Activated CD4-positive, alpha-beta T cell treated with anti-CD3 and anti-CD28 coated beads, Interleukin-2, amount 50 U/mL, for 1 hour (primary cell): ENCODE measurements around the gene ZNF507.

ENCODE experiments used
- DNase-seq: peaks from one replicate; pipeline ENCODE4 v3.0.0-alpha.2; 2020

The ZNF507 gene

DNA sequence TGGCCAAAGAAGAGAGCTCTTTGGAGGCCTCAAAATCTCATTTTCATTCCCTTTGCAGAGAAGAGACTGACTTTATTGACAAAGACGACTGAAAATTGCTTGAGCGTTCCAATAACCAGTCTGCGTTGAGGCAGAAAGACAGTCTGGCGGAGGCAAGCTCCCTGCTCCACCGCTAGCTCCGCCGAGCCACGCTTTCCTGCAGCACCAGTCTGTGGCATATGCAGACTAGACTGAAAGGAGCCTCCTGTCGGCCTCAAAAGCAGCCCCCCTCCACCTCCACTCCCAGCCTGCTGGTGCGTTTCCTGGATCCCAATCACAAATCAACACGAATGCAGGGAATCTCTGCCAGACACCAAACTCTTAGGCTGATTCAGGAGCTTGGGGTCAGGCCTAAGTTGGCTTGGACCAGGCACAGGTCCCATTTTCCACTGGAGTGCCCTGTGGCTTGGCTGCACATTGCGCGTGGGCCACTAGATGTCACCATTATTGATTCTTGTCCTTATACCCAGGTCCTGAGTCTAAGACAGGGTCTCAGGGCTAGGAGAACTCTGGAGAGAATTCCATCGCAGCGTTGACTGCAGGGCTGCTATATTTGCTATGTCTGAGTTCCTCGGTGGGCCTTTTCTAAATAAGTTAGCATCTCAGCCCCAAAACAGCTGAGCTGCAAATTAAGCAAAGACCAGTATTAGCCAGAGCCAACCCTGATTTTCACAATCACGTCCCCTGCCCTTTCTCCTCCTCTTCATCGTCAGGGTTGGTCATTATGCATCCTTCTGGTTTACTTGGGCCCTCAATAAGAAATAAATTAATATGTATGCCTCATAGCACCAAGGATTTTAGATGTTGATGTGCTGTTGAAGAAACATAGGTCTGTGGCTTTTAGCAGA, 5.2 kb upstream of the ZNF507 start:
- DNase-seq: peak; percentile 39

DNA sequence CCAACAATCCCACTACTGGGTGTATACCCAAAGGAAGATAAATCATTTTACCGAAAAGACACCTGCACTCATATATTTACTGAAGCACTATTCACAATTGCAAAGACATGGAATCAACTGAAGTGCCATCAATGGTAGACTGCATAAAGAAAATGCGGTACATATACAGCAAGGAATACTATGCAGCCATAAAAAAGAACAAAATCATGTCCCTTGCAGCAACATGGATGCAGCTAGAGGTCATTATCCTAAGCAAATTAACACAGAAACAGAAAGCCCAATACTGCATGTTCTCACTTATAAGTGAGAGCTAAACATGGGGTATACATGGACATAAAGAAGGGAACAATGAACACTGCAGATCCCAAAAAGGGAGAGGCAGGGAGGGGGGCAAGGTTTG, 2.7 kb upstream of the ZNF507 start:
- DNase-seq: no peak

DNA sequence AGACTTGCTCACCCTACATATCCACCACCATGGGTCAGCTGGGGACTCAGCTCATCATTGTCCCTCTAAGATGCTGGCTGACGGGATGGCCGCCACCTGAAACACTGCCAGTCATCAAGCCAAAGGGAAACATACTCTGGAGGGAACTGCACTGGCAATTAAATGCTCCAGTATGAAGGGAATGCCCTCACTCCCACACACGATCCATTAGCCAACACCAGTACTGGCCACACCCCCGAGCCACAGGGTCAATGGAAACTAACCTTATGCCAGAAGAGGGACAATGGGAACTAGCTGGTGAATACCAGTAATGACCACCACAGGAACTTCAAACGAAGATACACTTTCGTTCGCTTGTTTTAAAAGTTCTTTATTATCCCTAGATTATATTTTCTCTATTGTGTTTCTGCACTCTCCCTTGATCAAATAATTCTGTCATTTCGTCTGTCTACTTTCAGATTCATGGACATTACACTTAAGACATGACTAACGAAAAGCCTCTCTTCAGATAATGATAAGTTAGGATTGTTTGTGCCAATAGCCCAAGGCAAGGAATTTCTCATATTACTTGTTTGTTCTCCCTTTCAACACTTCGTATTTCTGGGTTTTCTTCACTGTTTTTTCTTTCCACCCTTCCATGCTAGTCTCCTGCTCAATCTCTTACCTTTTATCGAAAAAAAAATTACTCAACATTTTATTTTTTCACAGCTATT, 1.7 kb upstream of the ZNF507 start:
- DNase-seq: no peak

GRCh38 chr19:32346901-32347300, 1.5 kb downstream of the ZNF507 start:
- DNase-seq: no peak

DNA sequence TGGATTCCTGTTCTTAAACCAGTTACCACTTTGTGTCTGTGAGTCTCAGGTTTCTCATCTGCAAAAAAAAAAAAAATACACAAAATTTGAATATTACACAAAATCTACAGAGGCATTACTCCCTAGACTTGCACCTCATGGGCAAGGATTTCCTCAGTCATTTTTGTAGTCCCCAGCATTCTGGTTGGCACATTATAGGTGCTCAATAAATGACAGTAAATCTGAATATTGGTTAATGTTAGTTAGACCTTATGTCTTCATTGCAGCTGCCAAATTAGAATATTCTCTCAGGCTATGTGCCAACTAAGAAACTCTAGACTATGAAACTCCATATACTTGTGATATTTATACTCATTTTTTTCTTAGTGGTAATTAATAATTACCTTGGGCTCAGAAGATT, 2.2 kb downstream of the ZNF507 start:
- DNase-seq: no peak

GRCh38 chr19:32349051-32349450, 3.6 kb downstream of the ZNF507 start:
- no peak for DNase-seq

DNA sequence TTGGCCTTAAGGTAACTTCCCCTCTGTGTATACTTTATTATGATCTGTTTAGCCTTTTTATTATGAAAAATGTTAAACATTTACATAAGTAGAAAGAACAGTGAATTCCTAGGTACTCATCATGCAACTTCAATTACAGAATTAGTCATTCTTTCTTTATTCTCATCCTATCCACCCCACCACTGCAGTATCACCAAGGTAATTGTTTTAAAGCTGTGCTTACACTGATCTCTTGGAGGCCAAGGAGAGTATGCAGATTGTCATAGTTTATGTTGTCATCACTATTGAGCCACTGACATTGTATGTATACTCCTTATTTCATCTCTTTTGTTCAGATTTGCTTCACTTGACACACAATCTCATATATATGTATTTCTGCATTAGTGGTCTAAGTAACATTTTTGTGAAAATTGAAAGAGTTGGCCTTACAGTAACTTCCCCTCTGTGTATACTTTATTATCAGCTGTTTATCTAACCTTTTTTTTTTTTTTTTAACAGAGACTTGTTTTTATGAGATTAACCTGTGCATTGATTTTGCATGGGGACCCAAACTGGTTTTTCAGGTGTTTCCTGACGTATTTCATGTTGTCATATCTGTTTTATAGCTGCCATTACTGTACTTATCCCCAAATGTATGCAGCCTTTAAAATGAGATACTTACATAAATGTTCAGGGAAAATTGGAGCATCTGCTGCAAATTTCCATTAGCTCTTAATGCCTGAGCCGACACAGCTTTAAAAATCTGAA, 4.5 kb downstream of the ZNF507 start:
- no peak for DNase-seq

- no peak for DNase-seq
These were observed 5.1 kb downstream of the ZNF507 start for GRCh38 chr19:32350471-32350865.

GRCh38 chr19:32350987-32351348, 5.6 kb downstream of the ZNF507 start:
- no peak for DNase-seq

- no peak for DNase-seq
These were observed 6.8 kb downstream of the ZNF507 start for GRCh38 chr19:32352241-32352630.

GRCh38 chr19:32354345-32354744, 8.9 kb downstream of the ZNF507 start:
- DNase-seq: no peak

DNA sequence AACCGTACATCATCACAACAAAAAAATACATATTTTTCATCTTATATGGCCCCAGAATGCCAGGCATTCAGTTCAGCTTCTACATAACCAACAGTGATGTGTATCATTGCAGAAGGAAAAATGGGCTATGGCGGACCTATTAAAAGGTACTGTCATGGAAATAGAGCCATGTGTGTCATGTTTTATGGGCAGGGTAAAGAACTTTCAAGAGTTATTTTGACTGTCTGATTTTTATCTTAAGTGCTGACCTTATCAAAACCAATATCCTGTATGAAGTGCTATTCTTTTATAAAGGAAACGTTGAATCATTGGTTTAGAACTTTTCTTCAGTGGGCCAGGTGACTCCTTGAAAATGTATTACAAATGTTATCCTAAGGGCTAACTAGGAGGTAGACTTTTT, 9.9 kb downstream of the ZNF507 start:
- no peak for DNase-seq

- no peak for DNase-seq
These were observed 12.3 kb downstream of the ZNF507 start for GRCh38 chr19:32357720-32358119.

DNA sequence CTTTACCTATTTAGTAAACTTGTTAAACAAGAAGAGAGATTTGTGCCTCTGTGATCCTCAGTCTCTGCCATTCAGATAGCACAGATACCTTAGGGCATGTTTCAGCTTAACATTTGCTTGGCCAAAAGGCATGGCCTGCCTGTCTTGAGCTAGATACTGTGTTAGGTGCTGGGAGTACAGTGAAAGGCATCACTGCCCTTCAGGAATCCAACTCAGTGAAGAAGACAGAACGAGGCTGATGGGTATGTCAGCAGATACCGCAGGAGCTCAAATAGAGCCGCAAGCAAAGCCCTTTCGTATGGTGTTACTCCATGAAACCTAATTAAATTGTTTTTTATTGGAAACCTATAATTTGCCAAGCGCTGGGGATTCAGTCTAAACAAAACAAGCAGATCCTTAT, 12.9 kb downstream of the ZNF507 start:
- DNase-seq: no peak

DNA sequence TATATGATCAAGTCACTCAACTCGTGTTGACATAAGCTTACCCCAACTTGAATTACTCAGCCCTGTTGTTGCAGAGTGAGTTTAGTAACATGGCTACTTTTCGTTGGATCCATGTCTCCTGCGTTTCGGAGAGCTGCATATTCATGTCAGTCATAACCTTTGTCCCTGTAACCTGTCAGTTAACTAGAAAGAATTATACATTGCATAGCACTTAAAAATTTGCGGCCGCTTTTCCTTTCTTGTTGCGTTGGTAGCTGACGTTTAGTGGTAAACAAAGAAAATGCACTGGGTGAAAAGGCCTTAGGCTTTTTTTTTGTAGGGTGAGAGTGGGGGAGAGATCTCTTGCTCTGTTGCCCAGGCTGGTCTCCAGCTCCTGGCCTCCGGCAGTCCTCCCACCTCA, 14.2 kb downstream of the ZNF507 start:
- no peak for DNase-seq

GRCh38 chr19:32361574-32362317, 16.3 kb downstream of the ZNF507 start:
- no peak for DNase-seq

GRCh38 chr19:32362318-32362691, 16.9 kb downstream of the ZNF507 start:
- DNase-seq: no peak

GRCh38 chr19:32363175-32363574, 17.8 kb downstream of the ZNF507 start:
- no peak for DNase-seq

GRCh38 chr19:32363632-32364031, 18.2 kb downstream of the ZNF507 start:
- no peak for DNase-seq

DNA sequence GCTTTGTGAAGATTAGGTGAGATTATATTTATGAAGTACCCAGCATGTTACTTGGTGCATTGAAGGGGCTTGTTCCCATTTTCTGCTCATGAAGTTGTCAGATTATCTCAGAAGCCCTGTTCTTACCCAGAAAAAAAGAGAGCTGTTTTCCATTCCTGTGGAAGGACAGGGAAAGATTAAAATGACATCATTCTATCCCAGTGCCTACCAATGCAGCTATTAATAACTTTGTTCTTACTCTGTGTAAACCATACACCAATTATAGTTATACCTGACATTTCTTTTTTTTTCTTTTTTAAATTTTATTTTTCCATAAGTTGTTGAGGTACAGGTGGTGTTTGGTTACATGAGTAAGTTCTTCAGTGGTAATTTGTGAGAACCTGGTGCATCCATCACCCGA, 18.6 kb downstream of the ZNF507 start:
- DNase-seq: no peak

DNA sequence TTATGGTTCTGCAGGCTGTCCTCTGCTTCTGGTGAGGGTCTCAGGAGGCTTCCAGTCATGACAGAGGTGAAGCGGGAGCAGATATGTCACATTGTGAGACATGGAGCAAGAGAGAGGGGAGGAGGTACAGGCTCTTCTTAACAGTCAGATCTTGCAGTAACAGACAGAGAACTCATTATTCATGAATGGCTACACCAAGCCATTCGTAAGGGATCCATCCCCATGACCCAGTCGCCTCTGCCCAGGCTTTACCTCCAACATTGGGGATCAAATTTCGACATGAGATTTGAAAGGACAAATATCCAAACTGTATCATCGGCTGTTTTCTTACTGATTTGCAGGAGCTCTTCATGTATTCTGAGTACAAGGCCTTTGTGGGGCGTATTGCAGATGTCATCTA, 21.7 kb downstream of the ZNF507 start:
- DNase-seq: no peak

GRCh38 chr19:32367948-32368536, 22.6 kb downstream of the ZNF507 start:
- no peak for DNase-seq

GRCh38 chr19:32368787-32369186, 23.4 kb downstream of the ZNF507 start:
- no peak for DNase-seq
